ENCODE results near the gene TRIM49.
"Not testable (repeated sequence)": the region's sequence is repeated elsewhere in the genome, so short reads cannot be mapped to it uniquely, and the experiment has no call there.

Gene TRIM49, protein sequence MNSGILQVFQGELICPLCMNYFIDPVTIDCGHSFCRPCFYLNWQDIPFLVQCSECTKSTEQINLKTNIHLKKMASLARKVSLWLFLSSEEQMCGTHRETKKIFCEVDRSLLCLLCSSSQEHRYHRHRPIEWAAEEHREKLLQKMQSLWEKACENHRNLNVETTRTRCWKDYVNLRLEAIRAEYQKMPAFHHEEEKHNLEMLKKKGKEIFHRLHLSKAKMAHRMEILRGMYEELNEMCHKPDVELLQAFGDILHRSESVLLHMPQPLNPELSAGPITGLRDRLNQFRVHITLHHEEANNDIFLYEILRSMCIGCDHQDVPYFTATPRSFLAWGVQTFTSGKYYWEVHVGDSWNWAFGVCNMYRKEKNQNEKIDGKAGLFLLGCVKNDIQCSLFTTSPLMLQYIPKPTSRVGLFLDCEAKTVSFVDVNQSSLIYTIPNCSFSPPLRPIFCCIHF

GRCh38 chr11:89808475-89808874 lies at the start of gene TRIM49:
Gene TRIM49 (minus strand): TSS chr11:89808575. CDS start chr11:89804469, 4,106 bp downstream.
- DNase-seq = not testable (repeated sequence)

DNA sequence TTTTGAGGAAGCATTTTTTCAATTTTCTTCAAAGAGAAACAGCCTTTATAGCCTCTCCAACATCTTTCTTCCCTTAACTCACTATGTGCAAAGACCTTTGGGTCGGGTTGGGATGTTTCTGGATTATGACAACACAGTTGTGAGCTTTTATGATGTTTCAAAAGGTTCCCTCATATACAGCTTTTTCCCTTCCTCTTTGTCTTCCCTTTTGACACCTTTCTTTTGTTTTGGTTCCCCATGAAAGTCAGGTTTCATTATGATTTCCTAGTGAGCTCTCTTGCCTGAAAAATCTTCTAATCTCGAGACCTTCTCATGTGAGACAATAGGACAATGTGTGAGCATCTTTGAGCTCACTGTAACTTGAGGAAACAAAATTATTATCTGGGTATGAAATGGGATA lies 18.3 kb upstream of the TRIM49 start:
- not testable (repeated sequence) for DNase-seq

DNA sequence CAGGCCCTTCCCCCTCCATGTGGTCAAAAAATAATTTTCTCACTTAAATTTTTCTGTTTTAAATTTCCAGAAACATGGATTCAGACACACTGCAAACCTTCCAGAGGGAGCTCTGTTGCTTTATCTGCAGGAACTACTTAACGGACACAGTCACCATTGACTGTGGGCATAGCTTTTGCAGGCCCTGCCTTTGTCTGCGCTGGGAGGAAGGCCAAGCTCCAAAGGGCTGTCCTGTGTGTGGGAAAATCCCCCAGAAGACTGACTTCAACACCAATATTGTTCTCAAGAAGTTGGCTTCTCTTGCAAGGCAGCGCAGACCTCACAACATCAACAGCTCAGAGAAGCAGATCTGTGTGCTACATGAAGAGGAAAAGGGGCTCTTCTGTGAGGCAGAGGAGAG lies 11.6 kb upstream of the TRIM49 start:
- not testable (repeated sequence) for DNase-seq

- not testable (repeated sequence) for DNase-seq
These were observed 5.2 kb upstream of the TRIM49 start for GRCh38 chr11:89813535-89813934.

DNA sequence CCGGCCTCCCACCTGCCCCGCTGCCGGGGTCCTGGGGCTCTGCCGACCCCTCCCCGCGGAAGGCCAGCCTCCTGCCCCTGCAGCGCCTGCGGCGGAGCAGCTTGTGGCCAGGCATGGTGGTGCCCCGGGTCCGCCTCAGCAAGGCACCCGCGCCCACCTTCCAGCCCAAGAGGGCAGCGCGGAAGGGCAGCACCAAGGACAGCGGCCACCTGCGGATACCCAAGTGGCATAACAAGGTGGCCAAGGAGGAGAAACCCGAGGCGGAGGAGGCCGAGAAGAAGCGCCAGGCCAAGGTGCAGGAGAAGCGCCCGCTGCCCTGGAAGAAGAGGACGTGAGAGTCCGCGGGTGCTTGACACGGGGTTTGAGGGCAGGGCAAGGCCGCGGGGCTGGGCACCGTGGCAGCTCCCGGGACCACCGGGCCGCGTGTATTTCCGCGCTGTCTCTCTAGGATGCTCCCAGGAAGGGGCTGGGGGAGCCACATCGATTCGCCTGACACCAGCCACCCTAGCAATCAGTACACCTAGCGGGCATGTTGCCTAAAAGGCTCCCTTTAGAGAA lies 20.8 kb downstream of the TRIM49 start:
- DNase-seq = not testable (repeated sequence)

- not testable (repeated sequence) for DNase-seq
These were observed 22.6 kb downstream of the TRIM49 start for GRCh38 chr11:89785726-89786125.

DNA sequence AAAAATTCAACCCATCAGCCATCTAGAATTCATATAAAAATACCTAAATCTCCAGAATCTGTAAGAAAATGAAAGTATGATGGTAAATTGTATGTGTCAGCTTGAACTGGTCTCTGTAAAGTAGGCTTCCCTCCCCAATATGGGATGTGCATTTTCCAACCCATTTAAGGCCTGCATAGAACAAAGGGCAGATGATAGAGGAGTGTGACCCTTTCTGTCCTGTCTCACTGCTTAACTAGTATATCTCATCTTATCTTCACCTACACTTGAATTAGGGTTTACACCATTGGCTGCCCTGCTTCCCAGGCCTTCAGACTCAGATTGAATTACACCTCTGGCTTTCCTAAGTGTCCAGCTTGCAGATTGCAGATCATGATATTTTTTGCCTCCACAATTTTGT lies 57.6 kb downstream of the TRIM49 start:
- DNase-seq = not testable (repeated sequence)
